HUES6 (cell line): Measurements from ENCODE around the gene ASCC3.
"Not testable (repeated sequence)": the region's sequence is repeated elsewhere in the genome, so short reads cannot be mapped to it uniquely, and the experiment has no call there.

Experiments used
- H3K27ac ChIP-seq: 2 replicates; pipeline ENCODE4 v1.7.0; 2013; ENCODE audit warnings: low read depth, mild to moderate bottlenecking, low read length, inconsistent platforms
- H3K27me3 ChIP-seq: 2 replicates; pipeline ENCODE4 v1.6.1; 2013; ENCODE audit warnings: low read length; ENCODE audit not compliant: control insufficient read depth, insufficient read depth
- H3K36me3 ChIP-seq: 2 replicates; pipeline ENCODE4 v1.6.1; 2013; ENCODE audit warnings: low read length; ENCODE audit not compliant: control insufficient read depth, insufficient read depth
- H3K4me1 ChIP-seq: 2 replicates; pipeline ENCODE4 v1.6.1; 2013; ENCODE audit warnings: low read length; ENCODE audit not compliant: control insufficient read depth, insufficient read depth
- H3K4me3 ChIP-seq: 2 replicates; pipeline ENCODE4 v1.5.1; 2013; ENCODE audit warnings: low read depth, low read length
- H3K9ac ChIP-seq: one replicate; pipeline ENCODE4 v1.6.1; 2013; ENCODE audit warnings: mild to moderate bottlenecking, low read length
- H3K9me3 ChIP-seq: 2 replicates; pipeline ENCODE4 v1.6.1; 2013; ENCODE audit warnings: low read depth, low read length; ENCODE audit not compliant: control insufficient read depth, insufficient read depth

ASCC3 gene

DNA sequence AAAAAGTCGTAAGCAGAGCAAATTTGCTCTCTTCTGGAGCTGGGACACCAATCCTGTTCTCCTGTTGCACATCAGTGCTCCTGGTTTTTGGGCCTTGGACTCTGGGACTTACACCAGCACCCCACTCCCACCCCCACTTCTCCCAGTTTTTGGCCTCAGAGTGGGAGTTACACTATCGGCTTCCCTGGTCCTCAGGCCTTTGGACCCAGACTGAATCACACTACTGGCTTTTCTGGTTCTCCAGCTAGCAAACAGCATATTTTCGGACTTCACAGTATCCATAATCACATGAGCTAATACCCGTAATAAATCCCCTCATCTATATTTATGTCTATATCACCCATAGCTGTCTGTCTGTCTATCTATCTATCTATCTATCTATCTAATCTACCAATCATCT is 23.2 kb upstream of the ASCC3 start:
- Histone ChIP-seq H3K27ac (no peak overlapping the region), H3K9ac (no peak overlapping the region), H3K4me1 (peaks cover 10% of the 10 kb centered on the region; the same call in 1 of the 2 replicates), H3K9me3 (peaks cover 12% of the 10 kb centered on the region; the same call in 1 of the 2 replicates), H3K4me3 (no peak overlapping the region), H3K27me3 (no peaks in the 10 kb centered on the region), H3K36me3 (no peaks in the 10 kb centered on the region)

DNA sequence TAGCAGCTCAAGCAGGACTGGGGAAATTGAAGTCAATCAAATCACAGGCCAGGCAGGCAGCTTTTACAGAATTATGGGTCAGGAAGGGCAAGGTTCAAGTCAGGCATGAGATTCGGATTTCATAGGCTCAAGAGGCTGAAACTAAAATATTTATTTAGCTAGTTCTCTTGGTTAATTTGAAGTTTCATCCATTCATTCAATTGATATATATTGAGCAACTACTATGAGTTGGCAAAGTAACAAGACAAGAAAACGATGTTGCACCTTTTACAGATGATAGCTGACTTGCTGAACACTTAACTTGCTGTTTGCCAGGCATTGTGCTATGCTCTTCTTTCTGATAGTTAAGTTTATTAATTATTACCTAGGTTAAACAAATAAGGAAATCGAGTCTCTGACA is 20.5 kb upstream of the ASCC3 start:
- peaks cover 10% of the 10 kb centered on the region; the same call in 1 of the 2 replicates for H3K4me1 ChIP-seq
- no peak overlapping the region for H3K9ac ChIP-seq
- H3K36me3 ChIP-seq: no peaks in the 10 kb centered on the region
- H3K4me3 ChIP-seq: no peak overlapping the region
- H3K9me3 ChIP-seq: peaks cover 25% of the 10 kb centered on the region
- H3K27ac ChIP-seq: no peak overlapping the region
- no peaks in the 10 kb centered on the region for H3K27me3 ChIP-seq

- Histone ChIP-seq H3K9ac (no peak overlapping the region), H3K4me3 (no peak overlapping the region), H3K36me3 (no peaks in the 10 kb centered on the region), H3K9me3 (peaks cover 25% of the 10 kb centered on the region), H3K27me3 (no peaks in the 10 kb centered on the region), H3K27ac (no peak overlapping the region), H3K4me1 (no peaks in the 10 kb centered on the region)
These were observed 18.1 kb upstream of the ASCC3 start for GRCh38 chr6:100899202-100899601.

- Histone ChIP-seq H3K4me1 (peaks cover 1% of the 10 kb centered on the region), H3K9me3 (peaks cover 25% of the 10 kb centered on the region), H3K36me3 (no peaks in the 10 kb centered on the region), H3K27me3 (no peaks in the 10 kb centered on the region), H3K4me3 (no peak overlapping the region), H3K9ac (no peak overlapping the region), H3K27ac (no peak overlapping the region)
These were observed 16.5 kb upstream of the ASCC3 start for GRCh38 chr6:100897671-100898070.

GRCh38 chr6:100893743-100894142 is 12.6 kb upstream of the ASCC3 start:
- Histone ChIP-seq H3K4me3 (no peak overlapping the region), H3K27ac (no peak overlapping the region), H3K4me1 (peaks cover 14% of the 10 kb centered on the region), H3K36me3 (no peaks in the 10 kb centered on the region), H3K9ac (no peak overlapping the region), H3K9me3 (peaks cover 9% of the 10 kb centered on the region), H3K27me3 (no peaks in the 10 kb centered on the region)

GRCh38 chr6:100892693-100893092 is 11.6 kb upstream of the ASCC3 start:
- Histone ChIP-seq H3K36me3 (no peaks in the 10 kb centered on the region), H3K4me3 (peak overlapping the region; percentile 33; the same call in 1 of the 2 replicates)

DNA sequence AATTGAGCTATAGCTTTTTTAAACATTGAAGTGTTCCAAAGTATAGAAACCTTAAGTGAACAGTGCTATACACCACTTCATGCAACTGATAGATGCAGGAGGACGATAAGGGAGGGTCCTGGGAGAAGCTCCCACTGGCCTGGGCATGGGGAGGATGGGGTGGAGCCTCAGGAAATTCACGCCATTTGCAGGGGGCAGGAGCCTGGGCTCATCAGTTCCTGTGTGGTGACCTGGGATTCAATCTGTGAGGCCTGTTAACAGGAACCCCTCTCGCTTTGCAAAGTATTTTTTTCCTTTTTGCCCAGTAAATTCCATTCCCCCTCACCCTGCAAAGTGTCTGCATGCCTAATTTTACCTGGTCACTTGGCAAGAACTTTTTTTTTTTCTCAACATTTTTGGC is 11.0 kb upstream of the ASCC3 start:
- Histone ChIP-seq H3K36me3 (no peaks in the 10 kb centered on the region), H3K9ac (peak overlapping the region; percentile 27), H3K27me3 (no peaks in the 10 kb centered on the region), H3K4me1 (peaks cover 17% of the 10 kb centered on the region), H3K9me3 (no peaks in the 10 kb centered on the region), H3K4me3 (no peak overlapping the region), H3K27ac (peak overlapping the region; percentile 59; the same call in 1 of the 2 replicates)

More at GRCh38 chr6:100892693-100893092, 11.6 kb upstream of the ASCC3 start:
- Histone ChIP-seq H3K27ac (peak overlapping the region; percentile 59; the same call in 1 of the 2 replicates), H3K9ac (peak overlapping the region; percentile 27), H3K9me3 (peaks cover 2% of the 10 kb centered on the region; the same call in 1 of the 2 replicates), H3K27me3 (no peaks in the 10 kb centered on the region), H3K4me1 (peaks cover 14% of the 10 kb centered on the region)

DNA sequence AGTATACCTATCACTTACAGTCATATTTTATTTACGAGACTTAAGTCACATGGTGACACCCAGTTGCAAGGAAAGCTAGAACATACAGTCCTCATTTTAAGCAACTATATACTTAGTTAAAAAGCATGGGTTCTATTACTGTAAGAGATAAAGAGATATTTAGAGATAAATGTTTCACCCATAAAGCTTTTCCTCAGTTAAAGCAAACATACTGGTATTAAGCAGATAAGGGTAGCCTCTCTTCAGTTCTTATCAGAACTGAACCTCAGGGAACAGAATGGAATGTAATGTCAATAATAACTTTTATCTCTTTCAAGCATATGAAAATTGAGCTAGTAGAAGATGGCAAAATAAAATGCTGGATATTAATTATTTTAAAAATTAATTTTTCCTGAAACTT is 9.9 kb upstream of the ASCC3 start:
- Histone ChIP-seq H3K4me3 (no peak overlapping the region), H3K4me1 (peaks cover 17% of the 10 kb centered on the region), H3K27me3 (no peaks in the 10 kb centered on the region), H3K9ac (no peak overlapping the region), H3K27ac (no peak overlapping the region), H3K9me3 (no peaks in the 10 kb centered on the region), H3K36me3 (no peaks in the 10 kb centered on the region)

- H3K4me3 ChIP-seq, H3K9ac ChIP-seq, H3K36me3 ChIP-seq, H3K9me3 ChIP-seq, H3K27ac ChIP-seq, H3K27me3 ChIP-seq: not testable (repeated sequence)
- peaks cover 18% of the 10 kb centered on the region for H3K4me1 ChIP-seq
These were observed 9.5 kb upstream of the ASCC3 start for GRCh38 chr6:100890646-100891045.

DNA sequence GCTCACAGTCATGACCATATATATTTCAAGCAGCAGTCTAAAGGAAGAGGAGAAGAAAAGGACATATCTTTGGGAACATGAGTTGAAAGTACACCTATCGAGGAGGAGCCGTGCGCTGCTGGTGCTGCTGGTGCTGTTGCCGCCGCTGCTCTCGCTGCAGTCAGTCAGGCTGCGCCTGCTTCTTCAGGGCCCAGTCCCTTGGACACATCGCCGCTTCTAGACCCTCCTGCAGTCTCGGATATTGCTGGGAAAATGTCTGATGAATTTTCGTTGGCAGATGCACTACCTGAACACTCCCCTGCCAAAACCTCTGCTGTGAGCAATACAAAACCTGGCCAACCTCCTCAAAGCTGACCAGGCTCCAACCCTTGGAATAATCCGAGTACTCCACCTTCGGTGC is 8.2 kb upstream of the ASCC3 start:
- no peaks in the 10 kb centered on the region for H3K9me3 ChIP-seq
- no peak overlapping the region for H3K27ac ChIP-seq
- H3K4me3 ChIP-seq: no peak overlapping the region
- no peaks in the 10 kb centered on the region for H3K36me3 ChIP-seq
- H3K9ac ChIP-seq: no peak overlapping the region
- H3K4me1 ChIP-seq: peaks cover 20% of the 10 kb centered on the region
- H3K27me3 ChIP-seq: no peaks in the 10 kb centered on the region

DNA sequence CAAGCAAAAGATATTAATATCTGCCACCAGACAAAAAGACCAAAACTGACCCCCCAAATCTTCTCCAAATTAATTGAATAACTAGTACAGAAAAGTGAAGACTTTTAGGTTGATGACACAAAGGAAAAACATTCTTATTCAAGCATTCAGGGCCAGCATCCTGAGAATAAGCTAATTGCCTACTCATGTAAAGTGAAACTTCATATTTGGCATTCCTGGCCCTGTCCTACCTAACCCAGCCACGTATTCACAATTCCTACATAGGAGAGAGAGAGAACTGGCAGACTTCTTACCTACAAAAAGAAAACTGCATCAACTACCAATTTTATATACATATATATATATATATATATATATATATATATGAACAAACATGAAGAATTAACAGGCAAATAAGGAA is 4.9 kb upstream of the ASCC3 start:
- H3K9me3 ChIP-seq: no peaks in the 10 kb centered on the region
- H3K36me3 ChIP-seq: no peaks in the 10 kb centered on the region
- no peak overlapping the region for H3K27ac ChIP-seq
- no peaks in the 10 kb centered on the region for H3K27me3 ChIP-seq
- no peak overlapping the region for H3K4me3 ChIP-seq
- H3K4me1 ChIP-seq: peaks cover 18% of the 10 kb centered on the region
- no peak overlapping the region for H3K9ac ChIP-seq

DNA sequence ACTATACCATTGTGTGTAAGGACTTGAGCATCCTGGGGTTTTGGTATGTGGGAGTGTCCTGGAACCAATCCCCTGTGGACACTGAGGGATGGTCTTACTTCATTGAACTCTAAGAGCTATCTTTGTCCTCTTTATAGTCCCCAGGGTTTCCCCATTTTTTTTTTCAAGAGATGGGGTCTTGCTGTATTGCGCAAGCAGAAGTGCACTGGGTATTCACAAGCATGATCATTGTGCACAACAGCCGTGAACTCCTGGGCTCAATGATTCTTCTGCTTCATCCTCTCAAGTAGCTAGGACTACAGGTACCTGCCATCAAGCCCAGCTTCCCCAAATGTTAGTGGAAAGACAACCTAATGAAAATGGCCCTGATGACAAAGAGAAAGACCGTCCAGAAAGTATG is 2.2 kb upstream of the ASCC3 start:
- H3K9ac ChIP-seq: no peak overlapping the region
- no peak overlapping the region for H3K4me3 ChIP-seq
- H3K9me3 ChIP-seq: no peaks in the 10 kb centered on the region
- H3K4me1 ChIP-seq: peaks cover 38% of the 10 kb centered on the region
- H3K36me3 ChIP-seq: no peaks in the 10 kb centered on the region
- H3K27ac ChIP-seq: no peak overlapping the region
- no peaks in the 10 kb centered on the region for H3K27me3 ChIP-seq
